ENCODE measurements around the gene SLTM.

Gene SLTM

DNA sequence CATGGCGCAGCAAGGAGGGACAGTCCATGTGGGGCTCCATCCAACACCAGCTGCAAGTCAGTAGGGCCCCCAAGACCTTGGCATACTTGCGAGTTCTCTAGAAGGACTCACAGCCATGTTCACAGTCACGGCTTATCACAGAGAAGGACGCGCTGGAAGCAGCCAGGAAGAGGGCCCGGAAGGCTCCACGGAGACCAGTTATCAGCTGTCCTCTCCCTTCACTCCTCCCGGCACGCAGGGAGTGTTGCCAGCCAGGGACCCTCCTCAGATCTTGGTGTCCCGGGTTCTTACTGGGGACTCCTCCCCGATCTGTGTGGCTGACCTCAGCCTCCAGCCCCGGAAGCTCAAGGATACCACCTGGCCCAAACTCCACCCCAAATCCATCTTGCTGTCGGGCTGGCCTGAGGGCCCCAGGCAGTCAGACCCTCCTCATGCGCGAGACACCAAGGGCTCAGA lies 68.0 kb downstream of the SLTM start:
- TF ChIP-seq POLR2AphosphoS5 (IDR thresholded peaks at IDR 0.05; ENCODE audit: low read depth, low read length) (no peak), FOXP2 (optimal IDR thresholded peaks at IDR 0.05; ENCODE audit: borderline replicate concordance, extremely low read depth, extremely low read length, insufficient read depth) (no peak), TAF1 (IDR thresholded peaks at IDR 0.05; ENCODE audit: borderline replicate concordance, insufficient read depth, low read length) (no peak), SIN3A (IDR thresholded peaks at IDR 0.05; ENCODE audit: borderline replicate concordance, insufficient read depth, low read length) (no peak)
- TF ChIP-seq, protein P1, sequence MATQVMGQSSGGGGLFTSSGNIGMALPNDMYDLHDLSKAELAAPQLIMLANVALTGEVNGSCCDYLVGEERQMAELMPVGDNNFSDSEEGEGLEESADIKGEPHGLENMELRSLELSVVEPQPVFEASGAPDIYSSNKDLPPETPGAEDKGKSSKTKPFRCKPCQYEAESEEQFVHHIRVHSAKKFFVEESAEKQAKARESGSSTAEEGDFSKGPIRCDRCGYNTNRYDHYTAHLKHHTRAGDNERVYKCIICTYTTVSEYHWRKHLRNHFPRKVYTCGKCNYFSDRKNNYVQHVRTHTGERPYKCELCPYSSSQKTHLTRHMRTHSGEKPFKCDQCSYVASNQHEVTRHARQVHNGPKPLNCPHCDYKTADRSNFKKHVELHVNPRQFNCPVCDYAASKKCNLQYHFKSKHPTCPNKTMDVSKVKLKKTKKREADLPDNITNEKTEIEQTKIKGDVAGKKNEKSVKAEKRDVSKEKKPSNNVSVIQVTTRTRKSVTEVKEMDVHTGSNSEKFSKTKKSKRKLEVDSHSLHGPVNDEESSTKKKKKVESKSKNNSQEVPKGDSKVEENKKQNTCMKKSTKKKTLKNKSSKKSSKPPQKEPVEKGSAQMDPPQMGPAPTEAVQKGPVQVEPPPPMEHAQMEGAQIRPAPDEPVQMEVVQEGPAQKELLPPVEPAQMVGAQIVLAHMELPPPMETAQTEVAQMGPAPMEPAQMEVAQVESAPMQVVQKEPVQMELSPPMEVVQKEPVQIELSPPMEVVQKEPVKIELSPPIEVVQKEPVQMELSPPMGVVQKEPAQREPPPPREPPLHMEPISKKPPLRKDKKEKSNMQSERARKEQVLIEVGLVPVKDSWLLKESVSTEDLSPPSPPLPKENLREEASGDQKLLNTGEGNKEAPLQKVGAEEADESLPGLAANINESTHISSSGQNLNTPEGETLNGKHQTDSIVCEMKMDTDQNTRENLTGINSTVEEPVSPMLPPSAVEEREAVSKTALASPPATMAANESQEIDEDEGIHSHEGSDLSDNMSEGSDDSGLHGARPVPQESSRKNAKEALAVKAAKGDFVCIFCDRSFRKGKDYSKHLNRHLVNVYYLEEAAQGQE (IDR thresholded peaks at IDR 0.05; ENCODE audit: insufficient read depth in 1 of 2, low read depth in 2 of 2, low read length in 2 of 2), result no peak

DNA sequence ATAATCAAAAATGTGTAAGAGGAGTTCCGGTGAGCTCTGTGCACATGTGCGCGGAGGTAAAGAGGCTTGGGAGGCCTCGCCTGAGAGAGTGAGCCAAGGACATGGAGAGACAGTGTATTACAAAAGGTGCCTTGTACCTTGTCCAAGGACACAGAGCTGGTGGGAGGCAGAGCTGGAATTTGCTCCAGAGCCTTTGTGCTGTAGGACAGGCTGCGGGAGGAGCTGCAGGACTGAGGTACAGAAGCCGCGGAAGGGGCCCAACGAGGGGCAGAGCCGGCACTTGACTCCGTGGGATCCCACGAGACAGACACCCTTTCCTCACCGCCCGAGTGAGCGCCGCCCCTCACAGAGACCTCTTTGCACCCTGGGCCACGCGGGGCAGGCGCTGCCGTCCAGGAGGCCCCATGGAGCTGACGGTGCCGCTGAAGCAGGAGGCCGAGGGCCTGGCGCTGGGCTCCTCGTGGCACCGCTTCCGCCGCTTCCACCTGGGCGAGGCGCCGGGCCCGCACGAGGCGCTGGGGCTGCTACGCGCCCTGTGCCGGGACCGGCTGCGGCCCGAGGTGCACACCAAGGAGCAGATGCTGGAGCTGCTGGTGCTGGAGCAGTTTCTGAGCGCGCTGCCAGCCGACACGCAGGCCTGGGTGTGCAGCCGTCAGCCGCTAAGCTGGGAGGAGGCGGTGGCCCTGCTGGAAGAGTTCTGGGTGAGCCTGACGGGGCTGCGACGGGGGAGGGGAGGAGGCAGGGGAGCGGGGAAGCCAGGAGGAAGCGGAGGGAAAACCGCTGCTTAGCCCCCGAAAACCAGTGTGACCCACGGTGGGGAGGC lies 68.7 kb downstream of the SLTM start:
- TF ChIP-seq FOXP2 (optimal IDR thresholded peaks at IDR 0.05; ENCODE audit: borderline replicate concordance, extremely low read depth, extremely low read length, insufficient read depth) (no peak), POLR2AphosphoS5 (IDR thresholded peaks at IDR 0.05; ENCODE audit: low read depth, low read length) (no peak), SIN3A (IDR thresholded peaks at IDR 0.05; ENCODE audit: borderline replicate concordance, insufficient read depth, low read length) (no peak), TAF1 (IDR thresholded peaks at IDR 0.05; ENCODE audit: borderline replicate concordance, insufficient read depth, low read length) (no peak)
- TF ChIP-seq, protein P1 (IDR thresholded peaks at IDR 0.05; ENCODE audit: insufficient read depth in 1 of 2, low read depth in 2 of 2, low read length in 2 of 2), result no peak

DNA sequence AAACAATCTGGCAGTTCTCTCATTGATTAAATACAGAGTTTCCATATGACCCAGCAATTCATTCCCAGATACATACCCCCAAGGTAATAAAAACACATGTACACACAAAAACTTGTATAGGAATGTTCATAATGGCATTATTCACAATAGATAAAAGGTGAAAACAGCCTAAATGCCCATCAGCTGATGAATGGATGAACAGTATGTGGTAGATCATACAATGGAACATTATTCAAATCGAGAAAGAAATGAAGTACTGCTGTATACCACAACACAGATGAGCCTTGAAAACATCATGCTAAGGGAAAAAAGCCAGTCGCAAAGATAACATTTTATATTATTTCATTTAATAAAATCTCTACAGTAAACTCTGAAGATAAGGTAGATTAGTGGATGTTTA lies 71.2 kb downstream of the SLTM start:
- TF ChIP-seq FOXP2 (optimal IDR thresholded peaks at IDR 0.05; ENCODE audit: borderline replicate concordance, extremely low read depth, extremely low read length, insufficient read depth), result no peak
- no peak for TF ChIP-seq SIN3A (IDR thresholded peaks at IDR 0.05; ENCODE audit: borderline replicate concordance, insufficient read depth, low read length)
- no peak for TF ChIP-seq TAF1 (IDR thresholded peaks at IDR 0.05; ENCODE audit: borderline replicate concordance, insufficient read depth, low read length)
- TF ChIP-seq, protein P1 (IDR thresholded peaks at IDR 0.05; ENCODE audit: insufficient read depth in 1 of 2, low read depth in 2 of 2, low read length in 2 of 2), result no peak

DNA sequence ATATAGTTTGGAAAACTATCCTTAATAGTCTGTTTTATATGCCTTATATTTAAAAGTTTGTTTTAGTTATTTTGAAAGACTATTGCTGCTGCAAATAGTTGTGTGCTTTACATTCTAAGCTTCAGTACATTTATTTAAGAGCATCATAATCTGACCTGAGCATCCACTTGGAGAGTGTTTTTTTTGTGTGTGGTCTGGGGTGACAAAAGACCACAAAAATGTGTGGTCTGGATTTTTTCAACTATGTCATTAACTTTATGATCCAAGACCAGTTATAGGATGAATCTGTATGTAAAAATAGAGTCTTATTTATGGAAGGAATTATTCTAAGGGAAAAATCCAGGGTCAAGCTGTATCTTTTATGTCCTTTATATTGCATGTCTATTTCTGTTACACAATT lies 77.4 kb downstream of the SLTM start:
- TF ChIP-seq, protein P1 (IDR thresholded peaks at IDR 0.05; ENCODE audit: insufficient read depth in 1 of 2, low read depth in 2 of 2, low read length in 2 of 2), result no peak
- no peak for TF ChIP-seq FOXP2 (optimal IDR thresholded peaks at IDR 0.05; ENCODE audit: borderline replicate concordance, extremely low read depth, extremely low read length, insufficient read depth)
- no peak for TF ChIP-seq TAF1 (IDR thresholded peaks at IDR 0.05; ENCODE audit: borderline replicate concordance, insufficient read depth, low read length)
- no peak for TF ChIP-seq SIN3A (IDR thresholded peaks at IDR 0.05; ENCODE audit: borderline replicate concordance, insufficient read depth, low read length)
- no peak for TF ChIP-seq POLR2AphosphoS5 (IDR thresholded peaks at IDR 0.05; ENCODE audit: low read depth, low read length)

Data from PFSK-1 (cell line).